ENCODE results near the gene ERICH6B.

GRCh38 chr13:45587897-45588296 lies 27.6 kb downstream of the ERICH6B start:
- TF ChIP-seq, protein P1, sequence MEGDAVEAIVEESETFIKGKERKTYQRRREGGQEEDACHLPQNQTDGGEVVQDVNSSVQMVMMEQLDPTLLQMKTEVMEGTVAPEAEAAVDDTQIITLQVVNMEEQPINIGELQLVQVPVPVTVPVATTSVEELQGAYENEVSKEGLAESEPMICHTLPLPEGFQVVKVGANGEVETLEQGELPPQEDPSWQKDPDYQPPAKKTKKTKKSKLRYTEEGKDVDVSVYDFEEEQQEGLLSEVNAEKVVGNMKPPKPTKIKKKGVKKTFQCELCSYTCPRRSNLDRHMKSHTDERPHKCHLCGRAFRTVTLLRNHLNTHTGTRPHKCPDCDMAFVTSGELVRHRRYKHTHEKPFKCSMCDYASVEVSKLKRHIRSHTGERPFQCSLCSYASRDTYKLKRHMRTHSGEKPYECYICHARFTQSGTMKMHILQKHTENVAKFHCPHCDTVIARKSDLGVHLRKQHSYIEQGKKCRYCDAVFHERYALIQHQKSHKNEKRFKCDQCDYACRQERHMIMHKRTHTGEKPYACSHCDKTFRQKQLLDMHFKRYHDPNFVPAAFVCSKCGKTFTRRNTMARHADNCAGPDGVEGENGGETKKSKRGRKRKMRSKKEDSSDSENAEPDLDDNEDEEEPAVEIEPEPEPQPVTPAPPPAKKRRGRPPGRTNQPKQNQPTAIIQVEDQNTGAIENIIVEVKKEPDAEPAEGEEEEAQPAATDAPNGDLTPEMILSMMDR (IDR thresholded peaks at IDR 0.05; ENCODE audit: low read length) = no peak
- no peak for TF ChIP-seq EZH2 (IDR thresholded peaks at IDR 0.05; ENCODE audit: borderline replicate concordance, low read length)

All from OCI-LY1 (cell line).